HG02678 (cell line): ENCODE results near the gene PCDHB12.
"Not testable (repeated sequence)": the region's sequence is repeated elsewhere in the genome, so short reads cannot be mapped to it uniquely, and the experiment has no call there.

Experiments
- ATAC-seq: cut with Tn5 transposase; IDR thresholded peaks from one replicate; pipeline ENCODE4 v1.9.1; 2021; ENCODE audit warnings: mild to moderate bottlenecking, moderate library complexity; ENCODE audit not compliant: unreplicated experiment

PCDHB12 gene

GRCh38 chr5:141208478-141208877 lies at the start of gene PCDHB12:
Gene PCDHB12 (plus strand): TSS chr5:141208719. CDS start chr5:141208908, 189 bp downstream.
- ATAC-seq: no peak

GRCh38 chr5:141172381-141173204 lies 35.9 kb upstream of the PCDHB12 start, which contains the start of gene PCDHB7:
Gene PCDHB7 (plus strand): TSS chr5:141172644. CDS start chr5:141172836, 192 bp downstream.
- ATAC-seq: no peak

- ATAC-seq: not testable (repeated sequence)
Observed at GRCh38 chr5:141174291-141175104, 34.0 kb upstream of the PCDHB12 start.

- no peak for ATAC-seq
Observed at GRCh38 chr5:141175933-141176332, 32.6 kb upstream of the PCDHB12 start.

GRCh38 chr5:141177577-141178191 lies 30.8 kb upstream of the PCDHB12 start, which contains the start of gene PCDHB8:
Gene PCDHB8 (plus strand): TSS chr5:141177790. CDS start chr5:141178035, 245 bp downstream.
- ATAC-seq: not testable (repeated sequence)

GRCh38 chr5:141179371-141179770 lies 29.1 kb upstream of the PCDHB12 start:
- not testable (repeated sequence) for ATAC-seq

- ATAC-seq: not testable (repeated sequence)
Observed at GRCh38 chr5:141179876-141180275, 28.6 kb upstream of the PCDHB12 start.

GRCh38 chr5:141180313-141180712 lies 28.2 kb upstream of the PCDHB12 start:
- ATAC-seq: no peak

- ATAC-seq: no peak
Observed at GRCh38 chr5:141182248-141182647, 26.3 kb upstream of the PCDHB12 start, which contains the start of gene PCDHB16. Gene PCDHB16 (plus strand): TSS chr5:141182387. CDS start chr5:141182560, 173 bp downstream.

- ATAC-seq: not testable (repeated sequence)
Observed at GRCh38 chr5:141184117-141184855, 24.2 kb upstream of the PCDHB12 start.

- no peak for ATAC-seq
Observed at GRCh38 chr5:141186897-141187512, 21.5 kb upstream of the PCDHB12 start, which contains the start of gene PCDHB9. Gene PCDHB9 (plus strand): TSS chr5:141187161. CDS start chr5:141187319, 158 bp downstream.

- not testable (repeated sequence) for ATAC-seq
Observed at GRCh38 chr5:141188682-141189081, 19.8 kb upstream of the PCDHB12 start.

GRCh38 chr5:141189131-141189530 lies 19.4 kb upstream of the PCDHB12 start:
- ATAC-seq: not testable (repeated sequence)

GRCh38 chr5:141192110-141192725 lies 16.3 kb upstream of the PCDHB12 start, which contains the start of gene PCDHB10:
Gene PCDHB10 (plus strand): TSS chr5:141192353. CDS start chr5:141192553, 200 bp downstream.
- no peak for ATAC-seq

- ATAC-seq: not testable (repeated sequence)
Observed at GRCh38 chr5:141194332-141194731, 14.2 kb upstream of the PCDHB12 start.

- ATAC-seq: no peak
Observed at GRCh38 chr5:141196363-141196762, 12.2 kb upstream of the PCDHB12 start.

- no peak for ATAC-seq
Observed at GRCh38 chr5:141199359-141200235, 8.9 kb upstream of the PCDHB12 start, which contains the start of gene PCDHB11. Gene PCDHB11 (plus strand): TSS chr5:141199627. CDS start chr5:141199775, 148 bp downstream.

- ATAC-seq: not testable (repeated sequence)
Observed at GRCh38 chr5:141201126-141201525, 7.4 kb upstream of the PCDHB12 start.
